KG1 (cell line): Measurements from ENCODE around the gene KRTAP5-5.
"Not testable (repeated sequence)": the region's sequence is repeated elsewhere in the genome, so short reads cannot be mapped to it uniquely, and the experiment has no call there.

Experiments used
- DNase-seq: peaks from one replicate; lab custom pipeline; 2025; lab: John Stamatoyannopoulos, UW

KRTAP5-5 gene, protein sequence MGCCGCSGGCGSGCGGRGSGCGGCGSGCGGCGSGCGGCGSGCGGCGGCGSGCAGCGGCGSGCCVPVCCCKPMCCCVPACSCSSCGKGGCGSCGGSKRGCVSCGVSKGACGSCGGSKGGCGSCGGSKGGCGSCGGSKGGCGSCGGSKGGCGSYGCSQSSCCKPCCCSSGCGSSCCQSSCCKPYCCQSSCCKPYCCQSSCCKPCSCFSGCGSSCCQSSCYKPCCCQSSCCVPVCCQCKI

DNA sequence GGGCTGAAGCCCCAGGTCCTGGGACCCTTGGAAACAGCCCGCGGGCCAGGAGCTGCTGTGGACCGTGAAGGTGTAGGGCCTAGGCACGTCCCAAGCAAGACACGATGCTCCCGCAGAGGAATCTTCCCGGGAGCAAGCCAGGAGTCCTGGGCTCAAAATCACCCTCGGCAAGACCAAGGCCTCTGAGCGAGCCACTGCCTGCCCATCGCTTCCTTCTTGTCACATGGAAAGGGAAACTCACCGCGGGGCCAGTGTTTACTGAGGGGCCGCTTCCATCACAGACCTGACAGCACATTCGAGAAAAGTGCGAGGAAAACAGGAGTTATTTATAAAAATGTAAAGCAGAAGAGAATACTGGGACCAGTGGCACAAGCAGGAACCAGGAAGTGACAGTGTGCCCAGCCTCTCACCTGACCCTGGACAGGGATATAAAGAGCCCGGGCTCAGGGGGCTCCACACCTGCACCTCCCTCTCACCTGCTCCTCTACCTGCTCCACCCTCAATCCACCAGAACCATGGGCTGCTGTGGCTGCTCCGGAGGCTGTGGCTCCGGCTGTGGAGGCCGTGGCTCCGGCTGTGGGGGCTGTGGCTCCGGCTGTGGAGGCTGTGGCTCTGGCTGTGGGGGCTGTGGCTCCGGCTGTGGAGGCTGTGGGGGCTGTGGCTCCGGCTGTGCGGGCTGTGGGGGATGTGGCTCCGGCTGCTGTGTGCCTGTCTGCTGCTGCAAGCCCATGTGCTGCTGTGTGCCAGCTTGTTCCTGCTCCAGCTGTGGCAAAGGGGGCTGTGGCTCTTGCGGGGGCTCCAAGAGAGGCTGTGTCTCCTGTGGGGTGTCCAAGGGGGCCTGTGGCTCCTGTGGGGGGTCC, at the start of gene KRTAP5-5:
Gene KRTAP5-5, plus strand, starts transcription at position 450 of the 860 bp plus-strand sequence. Its CDS starts 66 bp downstream, at position 516.
- DNase-seq, result no peak

DNA sequence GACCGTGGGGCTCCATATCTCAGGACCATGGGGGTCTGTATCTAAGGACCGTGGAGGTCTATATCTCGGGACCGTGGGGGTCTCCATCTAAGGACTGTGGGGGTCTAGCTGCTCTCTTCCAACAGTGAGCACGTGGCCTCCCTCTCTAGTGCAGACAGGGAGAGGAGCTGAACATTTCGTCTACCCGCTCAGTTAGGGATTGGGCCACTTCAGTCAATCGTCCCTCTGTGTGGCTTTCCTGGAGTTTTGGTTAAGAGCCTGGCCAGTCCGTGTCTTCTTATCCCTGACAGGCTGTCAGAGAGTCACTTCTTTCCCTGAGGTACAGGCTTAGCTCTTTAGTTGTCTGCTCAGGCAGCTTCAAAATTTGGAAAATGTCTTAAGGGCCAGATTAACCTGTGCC, 47.6 kb upstream of the KRTAP5-5 start:
- no peak for DNase-seq

DNA sequence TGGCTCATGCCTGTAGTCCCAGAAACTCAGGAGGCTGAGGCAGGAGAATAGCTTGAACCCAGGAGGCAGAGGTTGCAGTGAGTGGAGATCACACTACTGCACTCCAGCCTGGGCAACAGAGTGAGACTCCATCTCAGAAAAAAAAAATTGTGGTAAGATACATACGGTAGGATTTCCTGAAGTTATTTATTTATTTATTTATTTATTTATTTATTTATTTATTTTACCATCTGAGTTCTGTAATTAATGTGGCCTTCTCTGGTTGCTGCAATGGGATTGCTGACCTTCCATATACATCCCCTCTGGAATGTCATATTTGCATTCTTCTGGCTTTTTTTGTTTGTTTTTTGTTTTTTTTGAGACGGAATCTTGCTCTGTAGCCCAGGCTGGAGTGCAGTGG, 46.7 kb upstream of the KRTAP5-5 start:
- not testable (repeated sequence) for DNase-seq

DNA sequence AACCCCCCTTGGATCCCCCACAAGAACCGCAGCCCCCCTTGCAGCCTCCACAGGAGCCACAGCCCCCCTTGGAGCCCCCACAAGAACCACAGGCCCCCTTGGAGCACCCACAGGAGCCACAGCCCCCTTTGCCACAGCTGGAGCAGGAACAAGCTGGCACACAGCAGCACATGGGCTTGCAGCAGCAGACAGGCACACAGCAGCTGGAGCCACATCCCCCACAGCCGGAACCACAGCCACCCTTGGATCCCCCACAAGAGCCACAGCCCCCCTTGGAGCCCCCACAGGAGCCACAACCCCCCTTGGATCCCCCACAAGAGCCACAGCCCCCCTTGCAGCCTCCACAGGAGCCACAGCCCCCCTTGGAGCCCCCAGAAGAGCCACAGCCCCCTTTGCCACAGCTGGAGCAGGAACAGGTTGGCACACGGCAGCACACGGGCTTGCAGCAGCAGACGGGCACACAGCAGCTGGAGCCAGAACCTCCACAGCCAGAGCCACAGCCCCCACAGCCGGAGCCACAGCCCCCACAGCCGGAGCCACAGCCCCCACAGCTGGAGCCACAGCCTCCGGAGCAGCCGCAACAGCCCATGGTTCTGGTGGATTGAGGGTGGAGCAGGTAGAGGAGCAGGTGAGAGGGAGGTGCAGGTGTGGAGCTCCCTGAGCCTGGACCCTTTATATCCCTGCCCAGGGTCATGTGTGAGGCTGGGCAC, 44.8 kb upstream of the KRTAP5-5 start, which contains the start of gene KRTAP5-1:
Gene KRTAP5-1, minus strand, starts transcription at position 623 of the 710 bp plus-strand sequence. Its CDS starts 34 bp downstream, at position 589.
- not testable (repeated sequence) for DNase-seq

DNA sequence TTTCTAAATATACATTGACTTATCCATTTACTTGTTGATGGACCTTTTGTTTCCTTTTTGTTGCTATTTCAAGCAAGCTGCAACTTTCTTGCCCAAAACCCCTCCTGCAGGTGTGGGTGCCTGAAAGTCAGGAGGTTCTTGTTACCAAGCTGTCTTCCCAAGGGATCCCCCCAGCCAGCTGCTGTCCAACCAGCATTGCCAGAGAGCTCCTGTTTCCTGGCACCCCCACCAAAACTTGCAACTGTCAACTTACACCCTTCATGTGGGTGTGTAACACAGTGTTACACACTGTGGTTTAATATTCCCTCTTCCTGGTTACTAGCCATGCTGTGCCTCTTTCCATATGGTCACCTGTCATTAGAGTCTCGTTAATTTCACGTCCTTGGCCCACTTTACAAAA, 42.9 kb upstream of the KRTAP5-5 start:
- DNase-seq, result no peak

DNA sequence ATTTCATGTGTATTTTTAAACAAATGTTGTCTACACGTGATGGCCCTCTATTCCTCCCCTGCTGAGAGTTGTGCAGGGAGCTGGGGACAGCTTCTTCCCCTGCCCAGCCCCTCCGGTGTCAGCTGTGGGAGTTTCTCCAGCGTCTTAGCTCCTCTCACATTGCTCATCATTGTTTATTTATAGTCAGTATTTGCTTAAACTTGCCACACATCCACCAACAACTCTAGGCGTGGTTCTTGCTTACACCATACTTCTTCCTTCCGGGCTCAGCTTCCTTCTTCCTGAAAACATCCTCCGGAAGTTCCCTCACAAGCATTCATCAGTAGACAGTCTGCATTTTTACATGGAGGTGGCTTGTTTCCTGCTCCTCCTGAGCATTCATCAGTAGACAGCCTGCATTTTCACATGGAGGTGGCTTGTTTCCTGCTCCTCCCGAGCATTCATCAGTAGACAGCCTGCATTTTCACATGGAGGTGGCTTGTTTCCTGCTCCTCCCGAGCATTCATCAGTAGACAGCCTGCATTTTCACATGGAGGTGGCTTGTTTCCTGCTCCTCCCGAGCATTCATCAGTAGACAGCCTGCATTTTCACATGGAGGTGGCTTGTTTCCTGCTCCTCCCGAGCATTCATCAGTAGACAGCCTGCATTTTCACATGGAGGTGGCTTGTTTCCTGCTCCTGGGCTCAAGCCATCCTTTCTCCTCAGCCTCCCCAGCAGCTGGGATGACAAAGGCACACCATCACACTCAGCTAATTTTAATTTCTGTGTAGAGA, 40.2 kb upstream of the KRTAP5-5 start:
- not testable (repeated sequence) for DNase-seq

DNA sequence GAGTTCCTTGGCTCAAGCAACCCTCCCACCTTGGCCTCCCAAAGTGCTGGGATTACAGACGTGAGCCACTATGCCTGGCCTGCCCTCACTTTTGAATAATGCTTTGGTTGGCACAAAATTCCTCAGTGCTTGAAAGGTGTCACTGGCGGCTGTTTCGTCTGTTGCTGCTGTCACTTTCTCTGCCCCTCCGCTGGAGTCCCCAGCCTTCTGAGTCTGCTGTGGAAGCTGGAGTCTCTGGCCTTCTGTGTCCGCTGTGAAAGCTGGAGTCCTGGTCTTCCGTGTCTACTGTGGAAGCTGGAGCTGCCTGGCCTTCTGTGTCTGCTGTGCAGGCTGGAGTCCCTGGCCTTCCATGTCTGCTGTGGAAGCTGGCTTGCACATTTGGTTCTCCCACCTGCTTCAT, 39.6 kb upstream of the KRTAP5-5 start:
- DNase-seq, result no peak

DNA sequence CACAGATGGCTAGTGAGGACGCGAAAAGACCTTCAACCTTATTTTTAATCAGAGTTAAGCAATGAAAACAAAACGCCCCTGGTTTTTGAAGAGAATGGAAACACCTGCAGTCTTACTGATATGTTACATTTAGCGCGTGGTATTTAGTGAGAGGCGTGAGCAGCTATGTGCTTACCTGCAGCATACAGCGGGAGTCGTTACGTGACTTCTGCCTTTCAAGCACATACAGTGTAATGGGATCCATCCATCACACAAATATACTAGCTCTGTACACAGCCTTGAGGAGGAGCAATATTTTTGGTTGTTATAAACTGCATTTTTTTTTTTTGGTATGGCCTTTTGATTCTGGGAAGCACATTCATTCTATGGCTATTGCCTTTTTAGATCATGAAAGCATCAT, 36.9 kb upstream of the KRTAP5-5 start:
- DNase-seq, result no peak

DNA sequence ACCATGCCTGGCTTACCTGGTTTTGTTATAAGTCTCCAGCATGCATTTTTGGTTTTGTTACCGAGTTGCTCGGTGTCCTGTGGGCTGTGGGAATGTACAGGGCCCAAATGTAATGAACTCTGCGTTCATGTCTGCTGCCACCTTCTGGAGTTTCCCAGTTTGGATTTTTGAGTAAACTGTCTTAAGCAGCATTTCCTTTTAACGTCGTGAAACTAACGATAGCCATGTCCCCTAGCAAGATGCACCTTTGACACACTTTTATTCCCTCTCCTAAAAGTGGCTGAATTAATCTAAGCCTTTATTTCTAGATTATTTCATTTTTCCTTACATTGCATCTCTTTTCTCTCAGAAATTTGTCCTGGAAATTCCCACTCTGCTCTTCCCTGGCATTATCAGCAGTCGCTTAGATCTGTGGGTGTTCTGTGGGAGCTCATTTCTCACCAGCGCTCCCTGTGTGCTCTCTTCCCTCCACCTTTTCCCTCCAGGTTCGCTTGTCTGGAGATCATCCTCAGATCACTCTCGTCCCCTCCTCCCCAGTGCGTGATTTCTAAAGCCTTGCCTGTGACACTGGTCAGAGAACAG, 33.5 kb upstream of the KRTAP5-5 start:
- not testable (repeated sequence) for DNase-seq

DNA sequence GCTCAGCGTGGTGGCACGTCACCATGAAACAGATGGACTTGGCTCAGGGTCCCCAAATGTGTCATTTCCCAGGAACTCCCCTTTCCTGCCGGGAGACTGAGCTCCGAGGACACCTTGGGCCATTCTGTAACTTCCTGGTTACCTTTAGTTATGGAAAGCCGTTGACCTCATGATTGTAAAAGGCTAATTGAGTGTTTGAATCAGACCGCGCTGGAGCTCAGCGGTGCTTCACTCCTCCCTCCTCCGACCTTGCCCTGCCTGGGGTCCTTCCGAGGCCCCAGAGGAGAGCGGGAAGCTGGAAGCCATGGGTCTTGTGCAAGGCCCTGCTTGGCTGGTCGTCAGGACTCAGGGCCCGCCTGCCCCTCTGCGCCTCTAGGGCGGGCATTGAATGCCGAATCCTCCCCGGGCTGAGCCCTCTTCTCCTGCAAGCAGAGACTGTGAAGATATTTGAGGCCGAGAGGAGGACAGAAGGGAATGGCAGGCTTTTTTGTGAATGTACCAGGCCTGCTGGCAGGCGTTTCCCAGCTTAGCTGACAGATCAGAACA, 32.9 kb upstream of the KRTAP5-5 start:
- not testable (repeated sequence) for DNase-seq

DNA sequence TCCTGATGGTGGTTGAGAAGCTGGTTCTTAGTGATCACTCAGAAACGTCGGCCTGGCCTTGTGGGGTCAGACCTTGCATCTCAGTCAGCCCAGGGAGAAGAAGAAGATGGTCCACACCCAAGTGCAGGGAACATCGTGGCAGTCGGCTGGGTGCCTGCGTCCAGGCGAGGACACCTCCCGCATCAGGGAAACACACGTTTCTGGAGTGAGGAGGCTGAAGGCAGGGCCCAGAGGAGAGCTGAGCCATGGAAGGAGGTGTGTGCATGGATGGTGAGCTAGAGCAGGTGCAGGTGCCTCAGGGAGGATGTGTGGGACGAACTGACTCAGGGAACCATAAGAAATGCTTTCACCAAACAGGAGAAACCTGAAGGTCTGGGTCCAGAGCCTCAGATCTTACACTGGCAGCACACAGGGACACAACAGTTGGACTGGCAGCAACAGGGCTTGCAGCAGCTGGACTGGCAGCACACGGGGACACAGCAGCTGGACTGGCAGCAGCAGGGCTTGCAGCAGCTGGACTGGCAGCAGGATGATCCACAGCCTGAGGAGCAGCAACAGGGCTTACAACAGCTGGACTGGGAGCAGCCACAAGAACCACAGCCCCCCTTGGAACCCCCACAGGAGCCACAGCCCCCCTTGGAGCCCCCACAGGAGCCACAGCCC, 32.1 kb upstream of the KRTAP5-5 start:
- DNase-seq, result no peak

DNA sequence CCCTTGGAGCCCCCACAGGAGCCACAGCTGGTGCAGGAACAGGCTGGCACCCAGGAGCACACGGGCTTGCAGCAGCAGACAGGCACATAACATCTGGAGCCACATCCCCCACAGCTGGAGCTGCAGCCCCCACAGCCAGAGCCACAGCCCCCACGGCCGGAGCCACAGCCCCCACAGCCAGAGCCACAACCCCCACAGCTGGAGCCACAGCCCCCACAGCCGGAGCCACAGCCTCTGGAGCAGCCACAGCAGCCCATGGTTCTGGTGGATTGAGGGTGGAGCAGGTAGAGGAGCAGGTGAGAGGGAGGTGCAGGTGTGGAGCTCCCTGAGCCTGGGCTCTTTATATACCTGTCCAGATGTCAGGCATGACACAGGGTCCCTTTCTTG, 31.6 kb upstream of the KRTAP5-5 start, which contains the start of gene KRTAP5-2:
Gene KRTAP5-2, minus strand, starts transcription at position 301 of the 387 bp plus-strand sequence. Its CDS starts 44 bp downstream, at position 257.
- DNase-seq, result no peak

DNA sequence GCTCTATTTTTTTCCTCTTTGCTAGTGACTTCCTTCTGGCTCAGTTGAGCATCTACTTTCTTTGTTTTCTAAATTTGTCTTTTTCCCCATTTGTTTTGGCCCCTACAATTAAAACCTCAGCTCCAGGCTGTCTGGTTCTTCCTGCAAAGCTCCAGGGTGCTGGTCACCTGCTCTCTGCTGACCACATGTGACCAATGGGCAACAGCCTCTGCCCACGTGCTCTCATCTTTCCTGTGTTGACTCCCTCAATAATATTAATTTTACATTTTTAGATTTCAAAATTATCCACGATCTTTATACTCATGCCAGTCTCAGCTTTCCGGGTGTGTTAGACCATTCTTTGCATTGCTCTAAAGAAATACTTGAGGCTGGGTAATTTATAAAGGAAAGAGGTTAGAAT, 31.2 kb upstream of the KRTAP5-5 start:
- DNase-seq, result not testable (repeated sequence)

DNA sequence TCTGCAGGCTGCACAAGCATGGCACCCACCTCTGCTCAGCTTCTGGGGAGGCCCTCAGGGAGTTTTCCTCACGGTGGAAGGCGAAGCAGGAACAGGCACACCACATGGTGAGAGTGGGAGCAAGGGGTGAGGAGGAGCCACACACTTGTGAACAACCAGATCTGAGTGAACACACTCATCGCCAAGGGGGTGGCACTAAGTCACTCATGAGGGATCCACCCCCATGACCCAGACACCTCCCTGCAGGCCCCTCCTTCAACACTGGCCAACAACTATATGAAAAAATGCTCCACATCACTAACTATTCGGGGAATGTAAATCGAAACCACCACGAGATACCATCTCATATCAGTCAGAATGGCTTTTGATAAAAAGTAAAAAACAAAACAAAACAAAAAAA, 30.8 kb upstream of the KRTAP5-5 start:
- no peak for DNase-seq

DNA sequence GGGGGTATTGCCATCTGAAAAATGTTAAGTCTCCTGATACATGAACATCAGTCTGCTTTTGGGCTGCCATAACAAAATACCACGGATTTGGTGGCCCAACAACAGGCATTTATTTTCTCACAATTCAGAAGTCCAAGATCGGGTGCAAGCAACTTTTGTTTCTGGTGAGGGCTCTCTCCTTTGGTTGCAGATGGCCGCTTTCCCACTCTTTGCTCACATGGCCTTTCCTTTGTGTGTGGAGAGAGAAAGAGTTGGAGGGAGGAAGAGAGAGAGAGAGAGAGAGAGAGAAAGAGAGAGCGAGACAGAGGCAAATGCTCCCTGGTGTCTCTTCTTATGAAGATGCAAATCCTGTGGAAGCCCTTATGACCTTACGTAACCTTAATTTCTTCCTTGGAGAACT, 28.9 kb upstream of the KRTAP5-5 start:
- DNase-seq, result no peak

DNA sequence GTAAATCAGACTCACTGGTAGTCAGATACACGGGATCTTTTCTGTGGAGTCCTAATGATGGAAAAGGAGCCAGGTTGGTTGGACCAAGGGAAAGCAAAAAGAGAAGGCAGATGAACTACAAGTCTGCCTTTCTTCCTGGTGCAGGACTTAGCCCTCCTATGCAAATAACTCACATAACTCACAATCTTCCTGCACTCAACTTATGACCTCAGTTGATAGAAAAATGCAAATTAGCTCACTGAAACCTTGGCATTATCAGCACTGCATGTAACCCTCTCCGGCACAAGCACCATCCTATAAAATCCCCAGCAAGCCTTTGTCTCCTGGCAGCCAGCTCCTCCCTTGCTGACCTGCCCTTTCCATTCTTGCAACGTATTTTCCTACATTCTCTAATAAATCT, 27.9 kb upstream of the KRTAP5-5 start:
- not testable (repeated sequence) for DNase-seq

DNA sequence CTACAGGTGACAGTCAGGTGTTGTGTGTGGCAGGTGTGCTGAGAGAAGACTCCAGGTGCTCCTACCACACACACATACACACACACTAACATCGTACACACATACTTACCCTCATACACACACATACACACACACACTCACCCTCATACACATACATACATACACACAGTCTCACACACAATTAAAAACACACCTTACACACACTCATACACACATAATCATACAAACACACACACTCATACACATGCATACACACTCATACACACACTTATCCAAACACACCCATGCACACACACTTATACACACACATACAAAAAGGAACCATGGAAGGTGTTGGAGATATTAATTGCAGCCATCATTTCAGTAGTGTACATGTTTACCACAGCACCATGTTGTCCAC, 25.9 kb upstream of the KRTAP5-5 start:
- DNase-seq, result no peak

DNA sequence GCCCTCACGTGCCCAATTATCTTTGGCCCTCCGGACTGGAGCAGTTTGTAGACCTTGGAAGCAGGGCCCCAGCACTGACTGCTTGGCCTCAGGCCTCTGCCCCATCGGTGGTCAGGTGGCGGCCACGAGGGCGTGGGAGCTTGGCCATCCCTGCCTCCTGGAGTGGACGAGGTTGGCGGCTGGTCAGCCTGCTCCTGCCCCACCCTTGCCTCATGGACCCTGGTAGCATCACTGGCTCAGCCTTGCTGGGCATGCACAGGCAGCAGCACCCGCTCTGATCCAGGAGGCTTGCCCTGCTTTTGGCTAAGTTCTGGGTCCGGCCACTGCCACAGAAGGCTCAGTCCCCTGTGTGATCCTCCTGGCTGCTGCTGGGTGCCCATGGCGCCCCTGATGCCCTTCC, 25.4 kb upstream of the KRTAP5-5 start:
- DNase-seq, result no peak

DNA sequence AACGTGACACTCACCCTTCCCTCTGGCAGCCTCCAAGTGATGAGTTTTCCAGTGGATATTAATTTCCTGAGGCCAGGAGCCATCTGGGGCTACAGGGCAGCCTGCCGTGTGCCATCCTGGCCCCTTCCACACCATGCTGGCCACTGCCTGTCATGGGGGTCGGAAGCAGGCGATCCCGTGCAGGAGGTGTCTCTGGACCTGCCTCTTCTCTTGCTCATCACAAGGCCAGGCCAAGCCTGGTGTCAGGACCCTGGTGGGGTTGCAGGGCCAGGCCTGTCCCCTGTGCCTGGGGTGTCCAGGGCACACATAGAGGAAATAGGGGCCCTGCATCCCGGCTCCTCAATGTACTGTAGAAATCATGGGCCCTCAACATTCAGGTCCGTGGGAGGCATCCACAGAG, 24.9 kb upstream of the KRTAP5-5 start:
- no peak for DNase-seq

DNA sequence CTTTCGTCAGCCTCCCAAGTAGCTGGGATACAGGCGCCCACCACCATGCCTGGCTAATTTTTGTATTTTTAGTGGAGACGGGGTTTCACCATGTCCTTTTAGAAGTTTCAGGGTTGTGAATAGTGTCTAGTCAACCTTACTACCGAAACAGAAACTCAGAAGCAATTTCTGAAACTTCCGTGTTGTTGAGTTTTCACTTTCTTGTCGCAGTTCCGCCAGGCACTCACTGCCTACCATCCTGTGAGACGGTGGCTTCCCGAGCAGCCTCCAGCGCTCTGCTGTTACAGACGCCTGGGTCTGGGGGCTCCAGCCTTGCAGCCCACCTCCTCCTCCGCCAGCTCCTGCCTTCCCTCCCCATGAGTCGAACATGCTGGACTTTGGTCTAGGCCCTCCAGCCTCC, 23.7 kb upstream of the KRTAP5-5 start:
- DNase-seq, result not testable (repeated sequence)
